CD4-positive, alpha-beta memory T cell (primary cell): ENCODE measurements around the gene RBM17. TPM values are rescaled to one million over a fixed set of nuclear protein-coding genes. Genes with fewer than 3 reads are reported as not detected.

Source experiments
- CTCF ChIA-PET: fragments of 350-600 bp; sonication (Branson Sonifier 250); formaldehyde crosslinking; loops from one replicate; lab custom pipeline; 2021; ENCODE audit warnings: inconsistent platforms; ENCODE audit not compliant: partially characterized antibody; lab: Charles Lee
- POLR2A ChIA-PET: fragments of 350-600 bp; sonication (Branson Sonifier 250); formaldehyde crosslinking; loops from one replicate; lab custom pipeline; 2021; ENCODE audit not compliant: partially characterized antibody; lab: Charles Lee
- DNase-seq, 5 donors: peaks; one replicate each; pipeline versions ENCODE4 v3.0.0 to v3.0.0-alpha.2; 2020 to 2022; ENCODE audit warnings: mixed read lengths in 1 of 5
- H3K27ac ChIP-seq: one replicate; pipeline ENCODE4 v1.7.0; 2013; ENCODE audit warnings: low read depth, low read length
- H3K27me3 ChIP-seq: 2 replicates; pipeline ENCODE4 v1.7.0; 2013; ENCODE audit warnings: mild to moderate bottlenecking, low read length, moderate library complexity; ENCODE audit not compliant: insufficient read depth
- H3K36me3 ChIP-seq: 2 replicates; pipeline ENCODE4 v1.7.0; 2013; ENCODE audit warnings: mild to moderate bottlenecking, low read length, moderate library complexity; ENCODE audit not compliant: insufficient read depth
- H3K4me1 ChIP-seq: 2 replicates; pipeline ENCODE4 v1.7.0; 2013; ENCODE audit warnings: mild to moderate bottlenecking, low read length, moderate library complexity; ENCODE audit not compliant: insufficient read depth
- H3K4me3 ChIP-seq, 2 donors: one replicate each; pipeline ENCODE4 v1.7.0; 2013; ENCODE audit warnings: low read length in 2 of 2, mild to moderate bottlenecking in 1 of 2
- H3K9me3 ChIP-seq, 2 donors: one replicate each; pipeline ENCODE4 v1.7.0; 2013; ENCODE audit warnings: low read length in 2 of 2, control low read depth in 1 of 2; ENCODE audit not compliant: control insufficient read depth in 1 of 2
- H3K27ac Mint-ChIP-seq, 7 donors: one replicate each; pipeline ENCODE4 v1.8.0; 2020 to 2021; ENCODE audit warnings: mixed read lengths in 7 of 7, mild to moderate bottlenecking in 6 of 7, inconsistent platforms in 3 of 7, moderate library complexity in 3 of 7
- H3K27me3 Mint-ChIP-seq, 2 donors: one replicate each; pipeline ENCODE4 v1.8.0; 2020 to 2021; ENCODE audit warnings: mixed read lengths in 2 of 2
- H3K36me3 Mint-ChIP-seq, 2 donors: one replicate each; pipeline ENCODE4 v1.8.0; 2020 to 2021; ENCODE audit warnings: mixed read lengths in 2 of 2, inconsistent platforms in 1 of 2, mild to moderate bottlenecking in 1 of 2
- H3K4me1 Mint-ChIP-seq, 4 donors: one replicate each; pipeline ENCODE4 v1.8.0; 2020 to 2021; ENCODE audit warnings: mixed read lengths in 4 of 4, mild to moderate bottlenecking in 1 of 4
- H3K4me3 Mint-ChIP-seq, 8 donors: one replicate each; pipeline ENCODE4 v1.8.0; 2020 to 2021; ENCODE audit warnings: mixed read lengths in 8 of 8, mild to moderate bottlenecking in 7 of 8, moderate library complexity in 6 of 8, inconsistent platforms in 3 of 8
- H3K9me3 Mint-ChIP-seq, 8 donors: one replicate each; pipeline ENCODE4 v1.8.0; 2020 to 2021; ENCODE audit warnings: mixed read lengths in 8 of 8, mild to moderate bottlenecking in 5 of 8, inconsistent platforms in 3 of 8, moderate library complexity in 1 of 8
- intact Hi-C: fragments of 100-400 bp; cut with micrococcal nuclease; formaldehyde crosslinking; loops from one replicate; pipeline ENCODE4 v1.15.1; 2023
- polyA plus RNA-seq, 2 donors: library from polyadenylated mRNA; unstranded; fragments of 300-500 nt; fragmentation: Illumina TruSeq; gene quantifications; one replicate each; pipeline ENCODE4 v1.2.3, GENCODE V29; 2021
- total RNA-seq, 2 experiments: library from RNA; stranded (reverse); gene quantifications; one replicate each; pipeline ENCODE4 v1.2.3, GENCODE V29; 2021

Gene RBM17
- total and polyA plus RNA-seq, 4 experiments from 2014 or later: 46.3 to 125 (median 110) TPM

- POLR2A ChIA-PET: interaction anchor here (0.6 to 10.0 kb wide), 6 partner anchors 8 to 487 kb away, joined by 3 to 169 read pairs (median 6); partner anchors contain the start of gene IL15RA
- Histone ChIP-seq H3K36me3 (no peaks in the 10 kb centered on the region), H3K27ac (peak overlapping the region; percentile 21), H3K4me1 (peaks cover 88% of the 10 kb centered on the region), H3K4me3 (peak overlapping the region; percentile 23 to 32), H3K9me3 (no peaks in the 10 kb centered on the region), H3K27me3 (no peaks in the 10 kb centered on the region)
- H3K4me3 Mint-ChIP-seq: peak overlapping the region; percentile 45 to 84 (median 76)
- H3K36me3 Mint-ChIP-seq: peaks cover 8 to 20% of the 10 kb centered on the region in 2 donors
- intact Hi-C loops: no loop called here
- H3K27me3 Mint-ChIP-seq: no peaks in the 10 kb centered on the region
- CTCF ChIA-PET: interaction anchor here (1.0 to 1.2 kb wide), 5 partner anchors 17 to 41 kb away, joined by 3 to 9 read pairs (median 4); partner anchors contain the start of gene IL2RA
- peak in 1 of 5 donors; percentile 33 for DNase-seq
- H3K27ac Mint-ChIP-seq: peak overlapping the region; percentile 73 to 87 (median 83)
- H3K4me1 Mint-ChIP-seq: peaks cover 50 to 90% (median 67%) of the 10 kb centered on the region in 4 donors
- H3K9me3 Mint-ChIP-seq: no peaks in the 10 kb centered on the region
Measured at GRCh38 chr10:6045314-6045848, 43.5 kb upstream of the RBM17 start.

- no peaks in the 10 kb centered on the region for H3K9me3 Mint-ChIP-seq
- H3K27me3 Mint-ChIP-seq: no peaks in the 10 kb centered on the region
- CTCF ChIA-PET: interaction anchor here (1.0 to 8.7 kb wide), 7 partner anchors 16 to 41 kb away, joined by 3 to 106 read pairs (median 4); partner anchors contain the start of gene IL2RA
- POLR2A ChIA-PET: interaction anchor here (0.6 to 10.0 kb wide), 7 partner anchors 8 to 486 kb away, joined by 3 to 169 read pairs (median 5); partner anchors contain the start of gene IL15RA
- H3K9me3 ChIP-seq: no peaks in the 10 kb centered on the region
- peaks cover 54 to 94% (median 71%) of the 10 kb centered on the region in 4 donors for H3K4me1 Mint-ChIP-seq
- peak overlapping the region; percentile 23 to 32 for H3K4me3 ChIP-seq
- H3K27ac Mint-ChIP-seq: peak overlapping the region; percentile 73 to 87 (median 79)
- no peak for DNase-seq
- peaks cover 8 to 26% of the 10 kb centered on the region in 2 donors for H3K36me3 Mint-ChIP-seq
- peaks cover 88% of the 10 kb centered on the region for H3K4me1 ChIP-seq
- no peaks in the 10 kb centered on the region for H3K36me3 ChIP-seq
- intact Hi-C loops: no loop called here
- peak overlapping the region; percentile 45 to 84 (median 76) for H3K4me3 Mint-ChIP-seq
- H3K27ac ChIP-seq: peak overlapping the region; percentile 21
- no peaks in the 10 kb centered on the region for H3K27me3 ChIP-seq
Measured at GRCh38 chr10:6045878-6046772, 42.7 kb upstream of the RBM17 start.

- Mint-ChIP-seq H3K4me1 (peaks cover 53 to 97% (median 77%) of the 10 kb centered on the region in 4 donors), H3K27me3 (no peaks in the 10 kb centered on the region), H3K27ac (peak overlapping the region; percentile 35 to 84 (median 77)), H3K36me3 (peaks cover 8 to 26% of the 10 kb centered on the region in 2 donors), H3K9me3 (no peaks in the 10 kb centered on the region), H3K4me3 (peak overlapping the region in 6 of 8 donors; percentile 55 to 84 (median 78))
- no peaks in the 10 kb centered on the region for H3K36me3 ChIP-seq
- H3K27me3 ChIP-seq: no peaks in the 10 kb centered on the region
- H3K4me3 ChIP-seq: no peak overlapping the region
- ChIA-PET POLR2A (interaction anchor here (0.9 to 10.0 kb wide), 5 partner anchors 10 to 39 kb away, joined by 3 to 169 read pairs (median 6); no protein-coding TSS in a partner anchor), CTCF (interaction anchor here (6.5 to 8.7 kb wide), 2 partner anchors 33 to 40 kb away, joined by 84 to 106 read pairs; no protein-coding TSS in a partner anchor)
- intact Hi-C loops: no loop called here
- H3K9me3 ChIP-seq: no peaks in the 10 kb centered on the region
- no peak for DNase-seq
- H3K4me1 ChIP-seq: peaks cover 85% of the 10 kb centered on the region
- H3K27ac ChIP-seq: no peak overlapping the region
Measured at GRCh38 chr10:6046773-6047611, 41.8 kb upstream of the RBM17 start.

- DNase-seq: no peak
- Histone ChIP-seq H3K4me3 (no peak overlapping the region), H3K9me3 (no peaks in the 10 kb centered on the region), H3K4me1 (peaks cover 90% of the 10 kb centered on the region), H3K27me3 (no peaks in the 10 kb centered on the region), H3K36me3 (no peaks in the 10 kb centered on the region), H3K27ac (no peak overlapping the region)
- peak overlapping the region in 4 of 8 donors; percentile 24 to 65 (median 48) for H3K4me3 Mint-ChIP-seq
- H3K9me3 Mint-ChIP-seq: no peaks in the 10 kb centered on the region
- ChIA-PET POLR2A (interaction anchor here (0.9 to 10.0 kb wide), 3 partner anchors 11 to 38 kb away, joined by 3 to 169 read pairs (median 5); no protein-coding TSS in a partner anchor), CTCF (interaction anchor here (6.5 to 8.7 kb wide), 3 partner anchors 10 to 39 kb away, joined by 54 to 106 read pairs (median 84); no protein-coding TSS in a partner anchor)
- intact Hi-C loops: no loop called here
- peak overlapping the region; percentile 49 to 99 (median 83) for H3K27ac Mint-ChIP-seq
- H3K4me1 Mint-ChIP-seq: peaks cover 61 to 97% (median 85%) of the 10 kb centered on the region in 4 donors
- no peaks in the 10 kb centered on the region for H3K27me3 Mint-ChIP-seq
- H3K36me3 Mint-ChIP-seq: peaks cover 8 to 28% of the 10 kb centered on the region in 2 donors
Measured at GRCh38 chr10:6047847-6048246, 41.0 kb upstream of the RBM17 start.

- Mint-ChIP-seq H3K9me3 (no peaks in the 10 kb centered on the region), H3K27me3 (no peaks in the 10 kb centered on the region), H3K27ac (peak overlapping the region; percentile 79 to 99 (median 88)), H3K4me3 (peak overlapping the region in 6 of 8 donors; percentile 33 to 97 (median 62)), H3K36me3 (peaks cover 8 to 25% of the 10 kb centered on the region in 2 donors), H3K4me1 (peaks cover 66 to 97% (median 88%) of the 10 kb centered on the region in 4 donors)
- Histone ChIP-seq H3K9me3 (no peaks in the 10 kb centered on the region), H3K27ac (no peak overlapping the region), H3K4me3 (no peak overlapping the region), H3K4me1 (peaks cover 90% of the 10 kb centered on the region), H3K36me3 (no peaks in the 10 kb centered on the region), H3K27me3 (no peaks in the 10 kb centered on the region)
- intact Hi-C loops: no loop called here
- DNase-seq: no peak
- ChIA-PET CTCF (interaction anchor here (1.5 to 8.7 kb wide), 5 partner anchors 11 to 39 kb away, joined by 3 to 106 read pairs (median 54); no protein-coding TSS in a partner anchor), POLR2A (interaction anchor here (3.2 to 10.0 kb wide), 4 partner anchors 12 to 37 kb away, joined by 25 to 169 read pairs (median 65); no protein-coding TSS in a partner anchor)
Measured at GRCh38 chr10:6048281-6049030, 40.4 kb upstream of the RBM17 start.
